OCI-LY7 (cell line): ENCODE results near the gene TEX14. TPM values are rescaled to one million over a fixed set of nuclear protein-coding genes. Genes with fewer than 3 reads are reported as not detected.

ENCODE experiments used
- BruUV-seq: library from RNA; stranded (reverse); fragments of 400-500 nt; replicated peaks from 2 replicates; lab custom pipeline; 2021; lab: Mats Ljungman, UMichigan
- CTCF ChIA-PET: fragments of 300-600 bp; sonication (Branson Sonifier 250); formaldehyde crosslinking; loops from one replicate; lab custom pipeline; 2022; ENCODE audit warnings: antibody characterized with exemption; ENCODE audit not compliant: unreplicated experiment; lab: Charles Lee
- POLR2A ChIA-PET: fragments of 300-600 bp; sonication (Branson Sonifier 250); formaldehyde crosslinking; loops from one replicate; lab custom pipeline; 2022; ENCODE audit warnings: antibody characterized with exemption; lab: Charles Lee
- DNase-seq: peaks from one replicate; pipeline ENCODE4 v3.0.0-alpha.2; 2015; ENCODE audit warnings: low spot score
- H2AFZ ChIP-seq: fragments of 200-600 bp; sonication (generic), shearing (Covaris generic); 2 replicates; pipeline ENCODE4 v1.6.1; 2014; ENCODE audit warnings: mild to moderate bottlenecking, antibody characterized with exemption, low read length, moderate library complexity
- H3K27ac ChIP-seq: fragments of 200-600 bp; sonication (generic); 2 replicates; pipeline ENCODE4 v1.5.1; 2014; ENCODE audit warnings: mixed run types, low read depth, mild to moderate bottlenecking, moderate library complexity, low read length, inconsistent platforms; ENCODE audit not compliant: poor library complexity, severe bottlenecking
- H3K36me3 ChIP-seq: fragments of 200-600 bp; sonication (generic); 2 replicates; pipeline ENCODE4 v1.6.1; 2014; ENCODE audit warnings: mild to moderate bottlenecking, antibody characterized with exemption, low read length, moderate library complexity, mixed read lengths; ENCODE audit not compliant: insufficient read depth
- H3K4me1 ChIP-seq: fragments of 200-600 bp; sonication (generic); 2 replicates; pipeline ENCODE4 v1.5.1; 2014; ENCODE audit warnings: mild to moderate bottlenecking, low read length; ENCODE audit not compliant: insufficient read depth, poor library complexity, severe bottlenecking
- H3K4me2 ChIP-seq: fragments of 200-600 bp; sonication (generic); 2 replicates; pipeline ENCODE4 v1.6.1; 2014; ENCODE audit warnings: mild to moderate bottlenecking, low read length
- H3K4me3 ChIP-seq: fragments of 200-600 bp; sonication (generic); 2 replicates; pipeline ENCODE4 v1.5.1; 2014; ENCODE audit warnings: mild to moderate bottlenecking, low read depth, low read length; ENCODE audit not compliant: poor library complexity, severe bottlenecking
- H3K79me2 ChIP-seq: fragments of 200-600 bp; sonication (generic); 2 replicates; pipeline ENCODE4 v1.6.1; 2016; ENCODE audit warnings: low read depth, mild to moderate bottlenecking, low read length, moderate library complexity, mixed read lengths; ENCODE audit not compliant: insufficient read depth
- H3K9me2 ChIP-seq: fragments of 200-600 bp; sonication (generic); 2 replicates; pipeline ENCODE4 v1.6.1; 2016; ENCODE audit warnings: mild to moderate bottlenecking, low read length, mixed read lengths; ENCODE audit not compliant: insufficient read depth
- H3K9me3 ChIP-seq: fragments of 200-600 bp; sonication (generic); 2 replicates; pipeline ENCODE4 v1.6.1; 2014; ENCODE audit warnings: mild to moderate bottlenecking, mixed run types, low read length, mixed read lengths
- H4K20me1 ChIP-seq: fragments of 200-600 bp; sonication (generic); 2 replicates; pipeline ENCODE4 v1.6.1; 2014; ENCODE audit warnings: mild to moderate bottlenecking, antibody characterized with exemption, low read length, moderate library complexity, mixed read lengths; ENCODE audit not compliant: insufficient read depth
- EZH2phosphoT487 ChIP-seq: fragments of 200-600 bp; sonication (generic); IDR thresholded peaks from 2 replicates; pipeline ENCODE4 v1.6.1; 2018; ENCODE audit warnings: low read depth, borderline replicate concordance, mild to moderate bottlenecking, mixed run types, antibody characterized with exemption, low read length, moderate library complexity, mixed read lengths
- intact Hi-C: fragments of 100-400 bp; cut with micrococcal nuclease; formaldehyde crosslinking; loops from one replicate; pipeline ENCODE4 v1.10.0; 2022; ENCODE audit not compliant: unreplicated experiment
- total RNA-seq, 2 experiments: library from RNA; depleted of rRNA in 1 of 2; stranded (reverse); fragments of >200 nt in 1 of 2; shearing (Covaris generic) in 1 of 2; gene quantifications; 2 replicates each; pipeline ENCODE4 v1.2.3, GENCODE V29; 2014 to 2022
- TF ChIP-seq, protein P1 (sequence below): fragments of 200-600 bp; sonication (generic); conservative IDR thresholded peaks from 2 replicates; pipeline ENCODE4 v1.5.1; 2014; ENCODE audit warnings: mild to moderate bottlenecking, antibody characterized with exemption, low read length, moderate library complexity, mixed read lengths

Gene TEX14
- total RNA-seq, 2 experiments from 2014 or later = 0.69 to 2.3 TPM

DNA sequence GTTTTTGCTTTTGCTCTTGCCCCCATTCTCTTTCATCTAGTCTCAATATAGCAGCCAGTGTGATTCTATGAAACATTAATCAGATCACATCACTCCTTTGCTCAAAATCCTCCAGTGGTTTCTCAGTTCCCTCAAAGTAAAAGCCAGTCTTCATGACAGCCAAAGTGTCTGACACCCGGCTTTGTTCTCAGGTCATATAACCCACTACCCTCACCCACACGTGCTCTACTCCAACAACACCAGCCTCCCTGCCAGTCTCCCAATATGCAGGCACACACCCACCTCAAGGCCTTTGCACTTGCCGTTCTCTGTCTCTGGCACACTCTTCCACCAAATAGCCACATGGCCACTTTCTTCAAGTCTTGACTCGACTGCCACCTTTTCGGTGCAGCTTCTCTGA is 181.8 kb downstream of the TEX14 start:
- Histone ChIP-seq H3K27ac (no peak overlapping the region), H3K36me3 (peaks cover 77% of the 10 kb centered on the region), H3K4me3 (no peak overlapping the region), H3K4me2 (no peak overlapping the region), H3K79me2 (peaks cover 15% of the 10 kb centered on the region; the same call in 1 of the 2 replicates), H2AFZ (no peak overlapping the region), H3K4me1 (peaks cover 26% of the 10 kb centered on the region), H4K20me1 (0 out of 2 replicates have a peak, but pooled peaks cover 4% of the 10 kb centered on the region), H3K9me2 (no peaks in the 10 kb centered on the region), H3K9me3 (no peaks in the 10 kb centered on the region)
- DNase-seq = no peak
- intact Hi-C loops = loop anchor here (10.0 kb wide), 1 partner anchor 185 kb away; the partner anchor contains the start of genes RAD51C and TEX14
- ChIA-PET POLR2A (no interaction called here), CTCF (no interaction called here)
- TF ChIP-seq EZH2phosphoT487 = no peak
- TF ChIP-seq, protein P1, sequence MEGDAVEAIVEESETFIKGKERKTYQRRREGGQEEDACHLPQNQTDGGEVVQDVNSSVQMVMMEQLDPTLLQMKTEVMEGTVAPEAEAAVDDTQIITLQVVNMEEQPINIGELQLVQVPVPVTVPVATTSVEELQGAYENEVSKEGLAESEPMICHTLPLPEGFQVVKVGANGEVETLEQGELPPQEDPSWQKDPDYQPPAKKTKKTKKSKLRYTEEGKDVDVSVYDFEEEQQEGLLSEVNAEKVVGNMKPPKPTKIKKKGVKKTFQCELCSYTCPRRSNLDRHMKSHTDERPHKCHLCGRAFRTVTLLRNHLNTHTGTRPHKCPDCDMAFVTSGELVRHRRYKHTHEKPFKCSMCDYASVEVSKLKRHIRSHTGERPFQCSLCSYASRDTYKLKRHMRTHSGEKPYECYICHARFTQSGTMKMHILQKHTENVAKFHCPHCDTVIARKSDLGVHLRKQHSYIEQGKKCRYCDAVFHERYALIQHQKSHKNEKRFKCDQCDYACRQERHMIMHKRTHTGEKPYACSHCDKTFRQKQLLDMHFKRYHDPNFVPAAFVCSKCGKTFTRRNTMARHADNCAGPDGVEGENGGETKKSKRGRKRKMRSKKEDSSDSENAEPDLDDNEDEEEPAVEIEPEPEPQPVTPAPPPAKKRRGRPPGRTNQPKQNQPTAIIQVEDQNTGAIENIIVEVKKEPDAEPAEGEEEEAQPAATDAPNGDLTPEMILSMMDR = no peak
- no TSS peak for BruUV-seq

DNA sequence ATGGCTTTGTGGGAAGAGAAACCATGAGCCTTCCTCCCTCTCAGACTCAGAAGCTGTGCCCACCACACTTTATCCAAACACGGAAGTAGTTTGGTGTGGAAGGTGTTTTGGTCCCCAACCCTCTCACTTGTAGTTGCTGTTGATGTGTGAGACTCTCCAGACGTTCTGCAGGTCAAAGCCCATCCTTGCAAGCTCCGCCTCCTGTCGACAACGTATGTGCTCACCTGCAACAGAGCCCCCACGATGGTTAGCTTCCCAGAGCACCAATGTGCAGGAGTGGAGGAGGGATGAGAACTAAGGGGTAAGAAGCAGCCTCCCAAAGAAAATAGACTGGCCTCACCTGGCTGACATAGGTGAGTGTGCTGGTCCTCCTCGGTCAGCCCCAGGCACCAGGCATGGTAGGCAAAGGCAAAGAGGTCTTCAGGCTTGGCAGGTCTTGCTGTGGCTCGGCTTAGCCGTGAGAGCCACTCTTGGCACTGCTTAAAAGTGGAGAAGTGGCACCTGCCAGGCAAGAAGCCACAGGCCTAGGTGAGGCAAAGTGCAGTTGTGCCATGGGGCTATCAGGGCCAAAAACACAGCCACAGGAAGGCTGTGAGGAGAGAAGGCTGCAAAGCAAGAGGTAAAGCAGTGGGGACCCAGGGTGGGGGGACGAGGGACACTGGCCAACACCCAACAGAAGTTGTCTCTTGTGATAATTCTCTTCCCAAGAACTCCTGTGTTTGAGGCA is 183.3 kb downstream of the TEX14 start:
- H3K36me3 ChIP-seq = peaks cover 90% of the 10 kb centered on the region
- no peak overlapping the region for H3K4me3 ChIP-seq
- peaks cover 32% of the 10 kb centered on the region for H3K4me1 ChIP-seq
- H3K9me2 ChIP-seq = no peaks in the 10 kb centered on the region
- DNase-seq = no peak
- no peaks in the 10 kb centered on the region for H3K9me3 ChIP-seq
- peaks cover 9% of the 10 kb centered on the region; the same call in 1 of the 2 replicates for H3K79me2 ChIP-seq
- H2AFZ ChIP-seq = no peak overlapping the region
- ChIA-PET CTCF (no interaction called here), POLR2A (no interaction called here)
- TF ChIP-seq, protein P1 = no peak
- TF ChIP-seq EZH2phosphoT487 = no peak
- no peak overlapping the region for H3K4me2 ChIP-seq
- intact Hi-C loops = no loop called here
- BruUV-seq = no TSS peak
- H3K27ac ChIP-seq = no peak overlapping the region
- H4K20me1 ChIP-seq = 0 out of 2 replicates have a peak, but pooled peaks cover 2% of the 10 kb centered on the region

DNA sequence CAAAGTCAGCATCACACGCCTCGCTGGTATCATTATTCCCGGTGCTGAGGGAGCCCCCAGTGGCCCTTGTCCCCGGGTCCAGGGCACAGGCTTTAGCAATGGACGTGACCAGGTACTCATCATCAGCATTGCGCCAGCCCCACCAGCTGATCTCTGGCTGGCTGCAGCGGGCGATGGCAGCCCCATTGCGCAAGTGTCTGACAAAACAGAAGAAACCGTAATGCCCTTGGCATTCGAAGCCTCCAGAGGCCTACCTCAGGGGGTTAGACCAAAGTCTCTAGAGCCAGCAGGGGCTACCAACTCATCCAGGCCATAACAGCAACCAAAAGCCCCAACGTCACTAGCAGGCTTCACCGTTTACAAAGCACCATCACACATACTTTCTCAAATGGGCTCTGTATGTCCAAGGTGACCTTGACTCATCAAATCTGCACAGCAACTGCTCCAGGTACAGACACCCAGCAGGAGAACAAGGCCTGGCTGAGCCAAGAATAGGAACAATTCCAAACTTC is 184.7 kb downstream of the TEX14 start:
- no peaks in the 10 kb centered on the region for H3K9me3 ChIP-seq
- intact Hi-C loops = no loop called here
- no peak for DNase-seq
- TF ChIP-seq EZH2phosphoT487 = no peak
- TF ChIP-seq, protein P1 = no peak
- ChIA-PET POLR2A (no interaction called here), CTCF (no interaction called here)
- H3K36me3 ChIP-seq = peaks cover 96% of the 10 kb centered on the region
- no peaks in the 10 kb centered on the region for H3K9me2 ChIP-seq
- H4K20me1 ChIP-seq = no peaks in the 10 kb centered on the region
- H3K4me2 ChIP-seq = no peak overlapping the region
- H3K4me1 ChIP-seq = peaks cover 22% of the 10 kb centered on the region
- no peak overlapping the region for H2AFZ ChIP-seq
- BruUV-seq = no TSS peak
- H3K4me3 ChIP-seq = no peak overlapping the region
- H3K27ac ChIP-seq = no peak overlapping the region
- no peaks in the 10 kb centered on the region; the same call in 1 of the 2 replicates for H3K79me2 ChIP-seq
